HepG2 (cell line): ENCODE results near the gene REEP3. TPM values are rescaled to one million over a fixed set of nuclear protein-coding genes. Genes with fewer than 3 reads are reported as not detected.

Source experiments
- ATAC-seq: fragments of 200-7000 bp; cut with Tn5 transposase; 3 replicates; pipeline ENCODE4 v1.9.1; 2020; ENCODE audit warnings: mild to moderate bottlenecking, moderate library complexity
- BruUV-seq: library from RNA; stranded (reverse); fragments of 400-500 nt; replicated peaks from 2 replicates; lab custom pipeline; 2021; lab: Mats Ljungman, UMichigan
- CTCF ChIA-PET: fragments of 300-600 bp; formaldehyde crosslinking; extraction: SDS; loops from one replicate; lab custom pipeline; 2021; ENCODE audit warnings: low total read pairs, inconsistent platforms, low intra/inter-chr PET ratio; lab: Yijun Ruan, JAX
- POLR2A ChIA-PET: fragments of 350-600 bp; sonication (Branson Sonifier 250); formaldehyde crosslinking; loops from one replicate; lab custom pipeline; 2020; ENCODE audit warnings: antibody characterized with exemption, inconsistent platforms; lab: Yijun Ruan, JAX
- DNase-seq: peaks from one replicate; pipeline ENCODE4 v3.0.0-alpha.2; 2015; ENCODE audit warnings: low spot score
- FAIRE-seq: peaks from 3 replicates; lab custom pipeline; 2011; peaks lifted over from hg19 to GRCh38; lab: Jason Lieb, UNC
- H2AFZ ChIP-seq: one replicate; pipeline ENCODE4 v1.6.1; 2011; ENCODE audit warnings: low read length, inconsistent platforms
- H3K27ac ChIP-seq: fragments of 300-600 bp; 3 replicates; pipeline ENCODE4 v1.8.0; 2011; ENCODE audit warnings: mixed run types, mild to moderate bottlenecking, mixed read lengths, low read length, inconsistent platforms; ENCODE audit not compliant: insufficient read depth; ENCODE audit errors: extremely low read length
- H3K27me3 ChIP-seq, 2 experiments: fragments of 200-600 bp in 1 of 2; 2 replicates in 1 of 2; 3 replicates in 1 of 2; pipeline versions ENCODE4 v1.6.0 to v1.8.0; 2011; ENCODE audit warnings: low read length in 2 of 2, mild to moderate bottlenecking in 2 of 2, moderate library complexity in 2 of 2, inconsistent platforms in 1 of 2; ENCODE audit not compliant: insufficient read depth in 2 of 2, control insufficient read depth in 1 of 2
- H3K36me3 ChIP-seq, 2 experiments: fragments of 200-600 bp in 1 of 2; replicated peaks in 1 of 2; 2 replicates in 1 of 2; 3 replicates in 1 of 2; pipeline versions ENCODE4 v1.5.1 to v1.8.0; 2011; ENCODE audit warnings: low read length in 2 of 2, inconsistent platforms in 1 of 2; ENCODE audit not compliant: insufficient read depth in 2 of 2, control insufficient read depth in 1 of 2
- H3K4me1 ChIP-seq: 2 replicates; pipeline ENCODE4 v1.5.1; 2012; ENCODE audit warnings: low read length, inconsistent platforms; ENCODE audit not compliant: insufficient read depth
- H3K4me2 ChIP-seq: 2 replicates; pipeline ENCODE4 v1.6.0; 2011; ENCODE audit warnings: low read depth, low read length, inconsistent platforms
- H3K4me3 ChIP-seq, 3 experiments: fragments of 200-600 bp in 1 of 3; sonication (generic), shearing (Covaris generic) in 1 of 3; replicated peaks in 1 of 3; 2 replicates each; pipeline ENCODE4 v1.5.1; 2011 to 2016; ENCODE audit warnings: low read length in 3 of 3, inconsistent platforms in 2 of 3, low read depth in 2 of 3, mild to moderate bottlenecking in 2 of 3, control low read depth in 1 of 3, mixed read lengths in 1 of 3; ENCODE audit not compliant: insufficient read depth in 1 of 3
- H3K79me2 ChIP-seq: one replicate; pipeline ENCODE4 v1.6.1; 2011; ENCODE audit warnings: low read length, inconsistent platforms; ENCODE audit not compliant: insufficient read depth
- H3K9ac ChIP-seq: 2 replicates; pipeline ENCODE4 v1.6.0; 2011; ENCODE audit warnings: mild to moderate bottlenecking, low read depth, low read length, inconsistent platforms; ENCODE audit not compliant: insufficient read depth
- H3K9me3 ChIP-seq: 2 replicates; pipeline ENCODE4 v1.5.1; 2012; ENCODE audit warnings: mild to moderate bottlenecking, low read length
- H4K20me1 ChIP-seq: 2 replicates; pipeline ENCODE4 v1.6.0; 2011; ENCODE audit warnings: inconsistent platforms, mild to moderate bottlenecking, low read length, moderate library complexity; ENCODE audit not compliant: insufficient read depth
- GRHL1 ChIP-seq: sonication (generic); formaldehyde crosslinking; conservative IDR thresholded peaks from 2 replicates; pipeline ENCODE4 v1.8.0; 2022; ENCODE audit warnings: missing genetic modification reagents
- KAT2B ChIP-seq: fragments of 150-350 bp; IDR thresholded peaks from 2 replicates; pipeline ENCODE4 v1.6.1; 2014; ENCODE audit warnings: low read depth, low read length, borderline replicate concordance
- MEIS2 ChIP-seq: sonication (generic); formaldehyde crosslinking; IDR thresholded peaks from 2 replicates; pipeline ENCODE4 v1.9.0; 2021; ENCODE audit warnings: mild to moderate bottlenecking, missing genetic modification reagents
- MTF1 ChIP-seq: sonication (generic); formaldehyde crosslinking; IDR thresholded peaks from 2 replicates; pipeline ENCODE4 v1.5.0; 2020; ENCODE audit warnings: missing genetic modification reagents
- NBN ChIP-seq: fragments of 450-650 bp; conservative IDR thresholded peaks from 2 replicates; pipeline ENCODE4 v1.6.1; 2017
- POGZ ChIP-seq: sonication (generic); formaldehyde crosslinking; IDR thresholded peaks from 2 replicates; pipeline ENCODE4 v1.4.0; 2020; ENCODE audit warnings: mild to moderate bottlenecking, missing genetic modification reagents
- POLR2AphosphoS2 ChIP-seq: IDR thresholded peaks from 2 replicates; pipeline ENCODE4 v1.6.1; 2011; ENCODE audit warnings: low read depth, low read length, improper control_type of control experiment
- RBFOX2 ChIP-seq: fragments of 200-400 bp; formaldehyde crosslinking; IDR thresholded peaks from 2 replicates; pipeline ENCODE4 v1.6.1; 2017; ENCODE audit warnings: low read depth, mild to moderate bottlenecking, low read length
- RBM39 ChIP-seq: fragments of 200-400 bp; formaldehyde crosslinking; IDR thresholded peaks from one replicate; pipeline ENCODE4 v1.6.1; 2018; ENCODE audit warnings: antibody characterized with exemption, mild to moderate bottlenecking, low read depth, low read length; ENCODE audit not compliant: poor library complexity, severe bottlenecking
- ZNF598 ChIP-seq: sonication (generic); formaldehyde crosslinking; IDR thresholded peaks from 2 replicates; pipeline ENCODE4 v1.5.1; 2020; ENCODE audit warnings: mild to moderate bottlenecking, missing genetic modification reagents, borderline replicate concordance
- ZNF639 ChIP-seq: conservative IDR thresholded peaks from 2 replicates; pipeline ENCODE4 v1.6.1; 2018; ENCODE audit warnings: missing genetic modification reagents
- ZNF878 ChIP-seq: sonication (generic); formaldehyde crosslinking; IDR thresholded peaks from 2 replicates; pipeline ENCODE4 v1.8.1; 2023; ENCODE audit warnings: mild to moderate bottlenecking, missing genetic modification reagents, moderate library complexity
- WGBS: methylation state at CpG from one replicate; pipeline ENCODE4 v1.1.6; 2017; ENCODE audit warnings: low lambda C conversion rate; 5-methylcytosine and 5-hydroxymethylcytosine counted together
- in situ Hi-C: cut with HindIII; loops from 2 replicates; pipeline ENCODE4 v1.10.0; 2017; ENCODE audit warnings: low pct_unique_long_range_greater_than_20kb; ENCODE audit not compliant: extremely low pct_ligation_motif_present
- intact Hi-C: fragments of 100-400 bp; cut with micrococcal nuclease; formaldehyde crosslinking; loops from one replicate; pipeline ENCODE4 v1.10.0; 2022; ENCODE audit not compliant: unreplicated experiment
- polyA plus RNA-seq, 8 experiments: library from polyadenylated mRNA; depleted of rRNA in 3 of 8; stranded (reverse) in 7 of 8; unstranded in 1 of 8; fragments of >200 nt; fragmentation: Illumina TruSeq in 4 of 8; extraction: Trizol in 4 of 8; gene quantifications; 2 replicates each; pipeline versions ENCODE4 v1.2.1 to v1.2.3, GENCODE V29; 2011 to 2016; ENCODE audit warnings: low read depth in 4 of 8, missing spikeins in 1 of 8, mixed read lengths in 1 of 8; ENCODE audit not compliant: insufficient read depth in 1 of 8
- total RNA-seq, 5 experiments: library from RNA; depleted of rRNA; stranded (reverse); fragments of >200 nt; fragmentation: Illumina TruSeq; extraction: Trizol; gene quantifications; 2 replicates each; pipeline ENCODE4 v1.2.3, GENCODE V29; 2016; ENCODE audit warnings: low read depth in 1 of 5
- TF ChIP-seq, protein P1 (sequence below): sonication (generic); formaldehyde crosslinking; IDR thresholded peaks from 2 replicates; pipeline ENCODE4 v1.9.0; 2021; ENCODE audit warnings: missing genetic modification reagents, borderline replicate concordance

The REEP3 gene
- total and polyA plus RNA-seq, 2 of the 13 experiments (the other 11 are each of a cell fraction or from before 2014, with no cell fraction given), result 7.1 to 31.4 TPM

GRCh38 chr10:63641366-63641765 is 120.2 kb downstream of the REEP3 start:
- no peak overlapping the region for H3K4me2 ChIP-seq
- DNase-seq (no peak), FAIRE-seq (no peak), ATAC-seq (no peak)
- no peaks in the 10 kb centered on the region for H3K79me2 ChIP-seq
- no peaks in the 10 kb centered on the region for H3K9me3 ChIP-seq
- 0 out of 5 replicates have a peak, but pooled peaks cover 0 to 4% of the 10 kb centered on the region in 2 experiments for H3K27me3 ChIP-seq
- in situ Hi-C loops, result no loop called here
- H2AFZ ChIP-seq, result no peak overlapping the region
- no peak overlapping the region for H3K9ac ChIP-seq
- TF ChIP-seq RBM39, result no peak
- no peak for TF ChIP-seq ZNF598 (CRISPR knock-in tag)
- no peak for TF ChIP-seq POLR2AphosphoS2
- TF ChIP-seq, protein P1, sequence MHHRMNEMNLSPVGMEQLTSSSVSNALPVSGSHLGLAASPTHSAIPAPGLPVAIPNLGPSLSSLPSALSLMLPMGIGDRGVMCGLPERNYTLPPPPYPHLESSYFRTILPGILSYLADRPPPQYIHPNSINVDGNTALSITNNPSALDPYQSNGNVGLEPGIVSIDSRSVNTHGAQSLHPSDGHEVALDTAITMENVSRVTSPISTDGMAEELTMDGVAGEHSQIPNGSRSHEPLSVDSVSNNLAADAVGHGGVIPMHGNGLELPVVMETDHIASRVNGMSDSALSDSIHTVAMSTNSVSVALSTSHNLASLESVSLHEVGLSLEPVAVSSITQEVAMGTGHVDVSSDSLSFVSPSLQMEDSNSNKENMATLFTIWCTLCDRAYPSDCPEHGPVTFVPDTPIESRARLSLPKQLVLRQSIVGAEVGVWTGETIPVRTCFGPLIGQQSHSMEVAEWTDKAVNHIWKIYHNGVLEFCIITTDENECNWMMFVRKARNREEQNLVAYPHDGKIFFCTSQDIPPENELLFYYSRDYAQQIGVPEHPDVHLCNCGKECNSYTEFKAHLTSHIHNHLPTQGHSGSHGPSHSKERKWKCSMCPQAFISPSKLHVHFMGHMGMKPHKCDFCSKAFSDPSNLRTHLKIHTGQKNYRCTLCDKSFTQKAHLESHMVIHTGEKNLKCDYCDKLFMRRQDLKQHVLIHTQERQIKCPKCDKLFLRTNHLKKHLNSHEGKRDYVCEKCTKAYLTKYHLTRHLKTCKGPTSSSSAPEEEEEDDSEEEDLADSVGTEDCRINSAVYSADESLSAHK, result no peak
- no peak for TF ChIP-seq MEIS2 (CRISPR knock-in tag)
- TF ChIP-seq KAT2B, result no peak
- TF ChIP-seq NBN, result no peak
- ChIA-PET CTCF (no interaction called here), POLR2A (no interaction called here)
- H3K4me1 ChIP-seq, result peaks cover 13% of the 10 kb centered on the region; the same call in 1 of the 2 replicates
- BruUV-seq, result no TSS peak
- no peak overlapping the region for H3K4me3 ChIP-seq
- no peaks in the 10 kb centered on the region for H4K20me1 ChIP-seq
- intact Hi-C loops, result no loop called here
- no peaks in the 10 kb centered on the region for H3K36me3 ChIP-seq
- no peak overlapping the region for H3K27ac ChIP-seq

DNA sequence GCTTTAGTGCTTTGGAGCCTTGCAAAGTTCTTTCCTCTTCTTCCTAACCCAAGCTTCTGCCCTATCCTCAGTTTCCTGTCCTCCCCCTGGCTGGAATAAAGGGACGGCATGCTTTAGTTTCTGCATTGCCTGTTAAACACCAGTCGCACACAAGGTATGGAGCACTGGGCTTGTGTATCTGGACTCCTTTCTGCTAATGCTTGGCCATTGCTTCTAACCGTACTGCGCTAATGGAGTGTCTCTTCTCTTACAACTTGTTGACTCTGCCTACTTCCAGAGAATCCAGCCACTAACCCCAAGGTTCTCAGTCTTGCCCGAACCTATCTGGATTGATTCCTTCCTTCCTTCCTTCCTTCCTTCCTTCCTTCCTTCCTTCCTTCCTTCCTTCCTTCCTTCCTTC is 120.6 kb downstream of the REEP3 start:
- H3K9ac ChIP-seq, result no peak overlapping the region
- no peak overlapping the region for H3K27ac ChIP-seq
- no peaks in the 10 kb centered on the region for H3K79me2 ChIP-seq
- ChIA-PET POLR2A (no interaction called here), CTCF (no interaction called here)
- intact Hi-C loops (no loop called here), in situ Hi-C loops (no loop called here)
- DNase-seq (no peak), ATAC-seq (no peak), FAIRE-seq (no peak)
- BruUV-seq, result no TSS peak
- no peaks in the 10 kb centered on the region for H3K9me3 ChIP-seq
- H3K4me2 ChIP-seq, result no peak overlapping the region
- peaks cover 13% of the 10 kb centered on the region; the same call in 1 of the 2 replicates for H3K4me1 ChIP-seq
- no peak overlapping the region for H2AFZ ChIP-seq
- H3K36me3 ChIP-seq, result no peaks in the 10 kb centered on the region
- no peak overlapping the region for H3K4me3 ChIP-seq
- WGBS, result 79% methylated on average over 5 of the region's 5 CpGs
- H4K20me1 ChIP-seq, result no peaks in the 10 kb centered on the region
- H3K27me3 ChIP-seq, result 0 out of 5 replicates have a peak, but pooled peaks cover 0 to 4% of the 10 kb centered on the region in 2 experiments
- TF ChIP-seq MTF1 (CRISPR knock-in tag), result no peak
- TF ChIP-seq RBFOX2, result no peak
- no peak for TF ChIP-seq ZNF639
- no peak for TF ChIP-seq NBN
- TF ChIP-seq POGZ (CRISPR knock-in tag), result no peak
- TF ChIP-seq GRHL1 (CRISPR knock-in tag), result no peak
- no peak for TF ChIP-seq ZNF878
